ENCODE results near the gene JAM3.

DNA sequence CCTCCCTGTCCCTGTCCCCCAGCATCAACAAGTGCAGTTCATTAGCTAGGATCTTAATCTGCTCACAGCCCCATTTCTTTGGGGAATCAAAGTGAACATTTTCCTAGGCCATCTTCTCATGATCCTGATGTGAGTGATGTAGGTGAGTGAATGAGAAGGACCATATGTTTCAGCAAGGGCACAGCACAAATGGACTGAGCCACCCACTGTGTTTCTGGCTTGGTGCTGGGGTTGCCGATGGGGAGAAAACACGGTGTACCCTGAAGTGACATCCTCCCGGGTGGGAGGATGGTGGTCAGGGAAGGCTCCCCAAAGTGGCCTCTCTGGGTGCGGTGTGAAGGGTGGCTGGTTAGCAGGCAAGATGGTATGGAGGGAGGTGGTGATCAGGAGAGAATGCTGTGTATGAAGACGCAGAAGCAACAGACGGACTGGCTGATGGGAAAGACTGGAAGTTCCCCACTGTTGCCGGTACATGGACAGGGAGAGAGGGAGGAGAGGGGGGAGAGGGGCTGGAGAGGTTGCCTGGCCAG is 72.2 kb downstream of the JAM3 start:
- TF ChIP-seq, protein P1, sequence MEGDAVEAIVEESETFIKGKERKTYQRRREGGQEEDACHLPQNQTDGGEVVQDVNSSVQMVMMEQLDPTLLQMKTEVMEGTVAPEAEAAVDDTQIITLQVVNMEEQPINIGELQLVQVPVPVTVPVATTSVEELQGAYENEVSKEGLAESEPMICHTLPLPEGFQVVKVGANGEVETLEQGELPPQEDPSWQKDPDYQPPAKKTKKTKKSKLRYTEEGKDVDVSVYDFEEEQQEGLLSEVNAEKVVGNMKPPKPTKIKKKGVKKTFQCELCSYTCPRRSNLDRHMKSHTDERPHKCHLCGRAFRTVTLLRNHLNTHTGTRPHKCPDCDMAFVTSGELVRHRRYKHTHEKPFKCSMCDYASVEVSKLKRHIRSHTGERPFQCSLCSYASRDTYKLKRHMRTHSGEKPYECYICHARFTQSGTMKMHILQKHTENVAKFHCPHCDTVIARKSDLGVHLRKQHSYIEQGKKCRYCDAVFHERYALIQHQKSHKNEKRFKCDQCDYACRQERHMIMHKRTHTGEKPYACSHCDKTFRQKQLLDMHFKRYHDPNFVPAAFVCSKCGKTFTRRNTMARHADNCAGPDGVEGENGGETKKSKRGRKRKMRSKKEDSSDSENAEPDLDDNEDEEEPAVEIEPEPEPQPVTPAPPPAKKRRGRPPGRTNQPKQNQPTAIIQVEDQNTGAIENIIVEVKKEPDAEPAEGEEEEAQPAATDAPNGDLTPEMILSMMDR (conservative IDR thresholded peaks at IDR 0.05 in 1 of 2, IDR thresholded peaks at IDR 0.05 in 1 of 2; ENCODE audit: low read depth in 1 of 2, low read length in 2 of 2), result no peak
- TF ChIP-seq EZH2 (IDR thresholded peaks at IDR 0.05; ENCODE audit: low read length, missing control alignments), result no peak
